GM20431 (cell line): Measurements from ENCODE around the gene PRR23E.

Experiments used
- in situ Hi-C: fragments of 300-500 bp; cut with MseI, MboI; formaldehyde crosslinking; loops from one replicate; pipeline ENCODE4 v1.15.0; 2020; ENCODE audit warnings: low sequenced_read_pairs; ENCODE audit not compliant: unreplicated experiment

The PRR23E gene

DNA sequence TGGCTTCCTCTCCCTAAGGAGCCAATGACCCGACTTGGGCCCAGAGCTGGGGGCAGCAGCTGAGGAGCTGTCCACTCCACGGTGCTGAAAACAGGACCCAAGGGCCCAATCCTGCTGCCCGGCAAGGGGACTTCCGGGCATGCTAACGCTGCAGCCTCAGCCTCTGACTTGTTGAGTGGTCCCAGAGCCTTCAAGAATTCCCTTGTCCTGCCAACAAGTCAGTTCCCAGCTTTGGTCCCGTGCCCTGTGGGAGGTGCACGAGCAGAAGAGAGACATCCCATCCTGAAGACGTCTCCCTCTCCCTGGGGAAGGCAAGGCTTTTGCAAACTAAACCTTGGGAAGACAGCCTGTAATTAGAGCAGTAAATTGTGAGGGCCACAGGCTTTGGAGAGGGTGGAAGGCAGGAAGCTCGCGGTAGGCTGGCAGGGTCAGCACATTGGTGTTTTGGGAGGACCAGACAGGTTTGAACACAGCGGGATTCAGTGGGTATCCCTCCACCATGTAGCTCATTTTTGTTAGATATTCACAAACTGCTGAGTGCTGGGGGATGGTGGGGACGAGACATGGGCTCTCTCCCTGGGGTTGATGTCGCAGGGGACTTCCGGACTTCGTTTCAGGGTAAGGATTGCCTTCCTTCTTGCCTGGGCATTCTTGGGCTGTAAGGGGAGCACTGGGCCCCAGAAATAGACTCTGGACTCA is 29.8 kb upstream of the PRR23E start:
- in situ Hi-C loops: no loop called here

GRCh38 chr3:127164615-127165014 is 28.3 kb upstream of the PRR23E start:
- in situ Hi-C loops: no loop called here

DNA sequence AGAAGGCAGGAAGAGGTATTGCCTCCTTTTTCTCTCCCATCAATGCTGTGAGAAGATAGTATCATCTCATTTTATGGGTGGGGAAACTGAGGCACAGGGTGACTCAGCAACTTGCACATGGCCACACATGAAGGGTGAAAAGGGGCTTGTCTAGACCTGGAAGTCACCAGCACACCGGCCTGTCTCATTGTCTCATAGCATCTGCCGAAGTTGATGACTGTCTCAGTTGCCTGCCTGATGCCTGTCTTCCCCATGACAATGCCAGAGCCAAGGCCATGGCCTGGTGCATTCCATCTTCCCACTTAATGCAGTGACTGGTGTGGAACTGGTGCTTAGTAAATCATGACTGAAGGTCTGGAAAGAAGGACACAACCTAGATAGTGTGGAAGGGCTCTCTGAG is 27.9 kb upstream of the PRR23E start:
- in situ Hi-C loops: no loop called here

GRCh38 chr3:127165694-127166485 is 27.0 kb upstream of the PRR23E start:
- in situ Hi-C loops: no loop called here

DNA sequence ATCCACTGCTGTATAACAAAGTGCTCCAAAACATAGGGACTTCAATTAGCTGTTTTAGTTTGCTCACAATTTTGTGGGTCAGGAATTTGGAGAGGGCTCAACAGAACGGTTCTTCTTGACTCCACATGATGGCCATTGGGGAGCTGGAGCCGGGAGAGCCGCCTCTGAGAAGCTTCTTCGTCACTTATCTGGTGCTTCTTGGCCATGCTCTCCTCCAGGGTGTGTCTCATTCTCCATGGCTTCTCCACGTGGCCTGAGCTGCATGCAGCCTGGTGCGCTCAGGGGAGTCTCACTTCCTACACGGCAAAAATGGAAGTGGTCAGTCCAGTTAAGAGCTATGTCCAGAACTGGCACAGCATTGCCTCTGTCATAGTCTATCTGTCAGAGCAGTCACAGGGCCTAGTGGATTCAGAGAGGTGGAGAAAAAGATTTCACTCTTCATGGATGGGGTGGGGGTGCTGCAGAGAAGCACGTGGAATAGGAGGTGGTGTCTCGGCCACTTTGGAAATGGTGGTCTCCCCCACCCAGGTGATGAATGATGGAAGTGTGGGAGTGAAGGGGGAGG is 26.3 kb upstream of the PRR23E start:
- in situ Hi-C loops: no loop called here

DNA sequence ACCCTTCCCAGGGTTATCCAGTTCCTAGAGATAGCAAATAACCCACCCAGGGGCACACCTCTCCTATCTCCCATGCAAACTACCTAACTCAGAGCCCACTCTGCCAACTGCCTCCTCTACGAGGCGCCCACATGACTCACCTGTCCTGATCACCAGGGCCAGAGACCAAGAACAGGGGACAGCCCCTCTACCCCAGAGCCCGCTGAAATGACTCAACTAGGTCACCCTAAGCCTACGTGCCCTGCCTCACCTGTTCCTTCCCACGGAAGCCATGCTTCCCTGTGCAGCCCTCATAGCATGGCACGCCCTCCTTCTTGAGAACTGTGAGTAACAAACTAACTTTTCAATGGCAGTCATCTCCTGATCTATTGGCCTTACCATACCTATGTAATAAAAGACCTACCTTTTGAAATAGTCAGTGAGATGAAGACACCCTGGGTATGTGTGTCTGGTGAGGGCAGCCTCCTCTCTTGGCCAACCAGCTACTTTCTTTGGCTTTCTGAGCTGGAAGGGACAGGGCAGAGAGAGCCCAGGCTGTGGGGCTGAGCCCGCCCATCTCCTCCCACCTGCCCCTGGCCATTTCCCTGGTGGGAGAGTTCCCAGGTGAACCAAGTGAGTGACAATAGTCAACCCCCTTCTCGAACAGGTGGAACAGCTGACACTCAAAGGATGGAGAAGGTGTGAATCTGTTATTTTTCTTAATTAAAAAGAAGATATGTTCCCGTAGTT is 25.5 kb upstream of the PRR23E start:
- in situ Hi-C loops: no loop called here

GRCh38 chr3:127168271-127168670 is 24.7 kb upstream of the PRR23E start:
- in situ Hi-C loops: no loop called here

DNA sequence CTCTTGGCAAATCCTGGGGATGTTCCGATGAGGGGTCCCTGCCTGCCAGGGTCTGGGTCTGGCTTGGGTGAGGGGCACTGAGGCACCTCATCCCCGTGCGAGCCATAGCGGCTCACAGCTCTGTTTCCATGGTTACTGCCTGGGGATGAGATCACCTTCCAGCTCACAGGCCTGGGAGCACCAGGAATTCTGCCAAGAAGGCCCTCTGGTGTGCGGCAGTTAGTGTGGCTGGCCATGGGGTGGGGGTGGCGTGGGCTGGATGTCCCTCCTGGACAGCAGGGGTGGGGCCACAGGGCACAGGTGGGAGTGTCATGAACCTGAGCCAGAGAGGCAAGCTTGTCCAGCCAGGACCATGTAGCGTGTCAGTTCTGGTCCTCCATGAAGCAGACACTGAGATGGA is 22.1 kb upstream of the PRR23E start:
- in situ Hi-C loops: no loop called here

- in situ Hi-C loops: no loop called here
These were observed 21.6 kb upstream of the PRR23E start for GRCh38 chr3:127171320-127171719.

- in situ Hi-C loops: no loop called here
These were observed 21.2 kb upstream of the PRR23E start for GRCh38 chr3:127171721-127172120.

DNA sequence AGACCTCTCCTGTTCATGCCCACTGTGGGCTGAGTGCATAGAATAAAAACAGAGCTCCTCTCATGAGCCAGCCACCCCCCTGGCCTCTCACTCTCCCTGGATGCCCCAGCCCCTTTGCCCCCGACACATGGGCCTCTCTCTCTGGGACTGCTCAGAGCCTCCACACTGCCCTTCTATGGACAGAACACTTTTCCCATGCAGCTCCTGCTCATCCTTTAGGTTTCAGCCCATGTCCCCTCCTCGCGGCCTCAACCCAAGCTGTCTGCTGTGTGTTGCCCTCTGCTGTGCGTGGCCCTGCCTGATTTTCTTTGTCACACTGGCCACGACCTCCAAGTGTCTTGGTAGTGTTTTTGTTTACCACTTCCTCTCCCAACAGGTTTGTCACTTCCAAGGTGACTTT is 20.7 kb upstream of the PRR23E start:
- in situ Hi-C loops: no loop called here

GRCh38 chr3:127172781-127173515 is 20.0 kb upstream of the PRR23E start:
- in situ Hi-C loops: no loop called here

DNA sequence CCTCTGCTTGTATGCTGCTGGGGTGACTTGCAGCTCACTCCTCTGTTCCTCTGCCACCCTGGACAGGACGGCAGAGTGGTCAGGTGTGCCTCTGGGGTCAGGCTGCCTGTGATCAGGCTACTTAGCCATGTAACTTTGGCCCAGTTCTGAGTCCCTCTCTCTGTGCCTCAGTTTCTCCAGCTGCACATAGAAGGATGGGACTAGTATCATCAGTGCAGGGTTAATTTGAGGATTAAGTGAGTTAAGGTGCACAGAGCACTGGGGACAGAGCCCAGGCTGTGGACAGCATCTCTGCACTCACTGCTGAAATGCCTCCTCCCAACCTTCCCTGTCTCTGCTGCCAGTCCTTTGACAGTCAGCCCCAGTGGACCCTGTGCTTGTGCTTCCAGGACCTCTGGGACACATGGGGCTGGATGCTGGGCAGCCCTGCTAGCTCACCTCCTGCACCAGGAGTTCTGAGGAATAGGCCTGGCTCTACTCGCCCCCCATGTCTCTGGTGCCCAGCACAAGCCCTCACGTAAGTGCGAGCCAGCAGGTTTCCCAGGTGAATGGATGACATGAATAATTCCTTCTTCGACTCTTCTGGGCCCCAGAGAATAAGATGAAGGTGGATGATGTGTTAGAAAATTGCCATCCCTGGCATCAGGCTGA is 19.3 kb upstream of the PRR23E start:
- in situ Hi-C loops: no loop called here

DNA sequence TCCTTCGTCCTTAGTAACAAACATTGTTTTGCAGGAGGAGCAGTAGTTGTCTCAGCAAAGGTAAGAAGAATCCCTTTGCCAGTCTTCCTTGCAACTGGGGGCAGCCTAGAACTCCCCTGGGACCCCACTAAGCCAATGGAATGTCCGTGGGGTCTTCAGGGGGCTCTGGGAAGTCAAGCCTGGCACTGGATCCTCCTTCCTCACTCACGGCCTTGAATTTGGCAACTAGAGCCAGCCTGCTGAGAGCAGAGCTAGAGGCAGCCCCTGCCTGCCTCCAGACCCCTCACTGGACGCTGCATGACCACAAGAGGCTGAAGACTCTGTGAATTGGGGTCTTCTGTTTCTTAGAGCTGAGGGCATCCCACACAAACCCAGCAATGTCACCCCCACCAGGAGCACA is 18.6 kb upstream of the PRR23E start:
- in situ Hi-C loops: no loop called here

GRCh38 chr3:127174715-127175140 is 18.2 kb upstream of the PRR23E start:
- in situ Hi-C loops: no loop called here

- in situ Hi-C loops: no loop called here
These were observed 17.7 kb upstream of the PRR23E start for GRCh38 chr3:127175272-127175671.

GRCh38 chr3:127177226-127177625 is 15.7 kb upstream of the PRR23E start:
- in situ Hi-C loops: no loop called here

DNA sequence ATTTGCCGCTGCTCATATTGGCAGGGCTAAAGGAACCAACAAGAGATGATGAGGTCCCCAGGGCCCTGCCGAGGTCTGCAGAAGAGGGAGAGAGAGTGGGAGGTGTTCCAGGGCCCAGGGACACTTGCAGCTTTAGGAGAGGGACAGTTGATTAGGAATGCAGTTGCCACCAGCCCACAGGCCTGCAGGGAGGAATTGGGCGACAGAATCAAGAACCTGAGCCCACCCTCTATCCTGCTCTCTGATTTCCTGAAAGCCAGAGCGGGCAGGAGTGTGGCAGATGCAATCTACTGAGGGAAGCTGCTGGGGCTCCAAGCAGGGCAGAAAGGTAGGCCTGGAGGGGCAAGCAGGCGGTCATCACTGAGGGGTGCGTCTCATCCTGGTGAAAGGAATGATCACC is 12.1 kb upstream of the PRR23E start:
- in situ Hi-C loops: no loop called here

DNA sequence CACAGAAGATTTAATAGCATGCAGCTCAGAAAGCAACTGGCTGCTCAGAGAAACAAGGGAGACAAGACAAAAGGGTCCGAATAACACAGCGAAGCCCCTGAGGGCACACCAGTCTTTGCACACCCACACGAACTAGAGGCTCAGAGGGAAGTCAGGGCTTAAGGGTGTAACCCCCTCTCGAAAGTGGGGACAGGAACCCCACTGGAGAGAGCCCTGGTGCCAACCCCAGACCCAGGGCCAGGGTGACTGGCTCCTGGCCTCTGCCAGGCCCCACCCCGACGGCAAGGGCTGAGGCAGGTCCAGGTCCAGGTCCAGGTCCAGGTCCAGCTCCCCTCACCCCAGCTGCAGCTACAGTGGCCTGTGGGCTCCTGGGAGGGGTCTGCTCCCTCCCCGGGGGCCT is 10.5 kb upstream of the PRR23E start:
- in situ Hi-C loops: no loop called here
